WTC11 (cell line): Measurements from ENCODE around the gene ZBTB7C.

Experiments used
- CREB1 ChIP-seq: sonication (generic); formaldehyde crosslinking; IDR thresholded peaks from 2 replicates; pipeline ENCODE4 v1.8.0; 2023; ENCODE audit warnings: mild to moderate bottlenecking, missing genetic modification reagents
- ESRRA ChIP-seq: sonication (generic); formaldehyde crosslinking; IDR thresholded peaks from 2 replicates; pipeline ENCODE4 v1.8.1; 2022; ENCODE audit warnings: mild to moderate bottlenecking, missing genetic modification reagents, borderline replicate concordance
- GRHL2 ChIP-seq: fragments of 250-450 bp; sonication (Bioruptor Pico); IDR thresholded peaks from 2 replicates; pipeline ENCODE4 v1.8.0; 2022; ENCODE audit warnings: mild to moderate bottlenecking, moderate library complexity; ENCODE audit not compliant: insufficient replicate concordance, severe bottlenecking
- MXD4 ChIP-seq: fragments of 250-450 bp; sonication (Bioruptor Pico); IDR thresholded peaks from 2 replicates; pipeline ENCODE4 v1.8.0; 2021; ENCODE audit warnings: mild to moderate bottlenecking, moderate library complexity, borderline replicate concordance
- TEAD1 ChIP-seq: sonication (generic); formaldehyde crosslinking; IDR thresholded peaks from 2 replicates; pipeline ENCODE4 v1.8.0; 2022; ENCODE audit warnings: mild to moderate bottlenecking, missing genetic modification reagents
- TEAD4 ChIP-seq: sonication (generic); formaldehyde crosslinking; IDR thresholded peaks from 2 replicates; pipeline ENCODE4 v1.8.0; 2022; ENCODE audit warnings: mild to moderate bottlenecking, missing genetic modification reagents
- ZNF416 ChIP-seq: fragments of 250-450 bp; sonication (Bioruptor Pico); IDR thresholded peaks from 2 replicates; pipeline ENCODE4 v1.9.0; 2021; ENCODE audit warnings: mild to moderate bottlenecking, inconsistent platforms
- TF ChIP-seq, protein P1 (sequence below): sonication (generic); formaldehyde crosslinking; conservative IDR thresholded peaks from 2 replicates; pipeline ENCODE4 v1.8.1; 2022; ENCODE audit warnings: mild to moderate bottlenecking, missing genetic modification reagents
- TF ChIP-seq, protein P2 (sequence below): fragments of 200-600 bp; IDR thresholded peaks from 2 replicates; pipeline ENCODE4 v1.8.0; 2022; ENCODE audit warnings: antibody characterized with exemption
- TF ChIP-seq, protein P3 (sequence below): sonication (generic); formaldehyde crosslinking; IDR thresholded peaks from 2 replicates; pipeline ENCODE4 v1.8.0; 2022; ENCODE audit warnings: mild to moderate bottlenecking, missing genetic modification reagents
- TF ChIP-seq, protein P4 (sequence below): sonication (generic); formaldehyde crosslinking; IDR thresholded peaks from 2 replicates; pipeline ENCODE4 v1.8.1; 2023; ENCODE audit warnings: mild to moderate bottlenecking, missing genetic modification reagents, moderate library complexity
- TF ChIP-seq, protein P5 (sequence below): sonication (generic); formaldehyde crosslinking; IDR thresholded peaks from 2 replicates; pipeline ENCODE4 v1.8.1; 2022; ENCODE audit warnings: mild to moderate bottlenecking, moderate library complexity, missing genetic modification reagents
- TF ChIP-seq, protein P6 (sequence below): sonication (generic); formaldehyde crosslinking; IDR thresholded peaks from 2 replicates; pipeline ENCODE4 v1.8.1; 2022; ENCODE audit warnings: low read depth, mild to moderate bottlenecking, moderate library complexity, missing genetic modification reagents, borderline replicate concordance

DNA sequence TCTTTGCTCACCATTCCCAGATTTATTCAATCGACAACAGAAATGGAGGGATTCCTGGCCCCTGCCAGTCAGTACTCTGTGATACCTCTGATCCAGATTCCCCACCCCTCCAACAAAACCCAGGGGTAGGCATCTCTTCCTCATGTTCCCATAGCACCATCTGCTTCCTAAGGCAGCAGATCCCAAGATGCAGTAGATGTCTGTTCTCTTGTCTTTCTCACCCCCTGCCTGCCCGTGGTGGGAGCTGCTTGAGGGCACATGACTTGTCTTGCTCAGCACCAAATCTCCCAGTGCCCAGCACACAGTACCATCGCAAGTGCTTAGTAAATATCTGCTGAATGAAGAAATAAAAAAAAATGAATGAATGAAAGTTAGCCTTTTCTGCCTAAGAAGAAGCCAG, 98.2 kb downstream of the ZBTB7C start:
- TF ChIP-seq, protein P1, sequence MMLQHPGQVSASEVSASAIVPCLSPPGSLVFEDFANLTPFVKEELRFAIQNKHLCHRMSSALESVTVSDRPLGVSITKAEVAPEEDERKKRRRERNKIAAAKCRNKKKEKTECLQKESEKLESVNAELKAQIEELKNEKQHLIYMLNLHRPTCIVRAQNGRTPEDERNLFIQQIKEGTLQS (CRISPR knock-in tag) = no peak
- TF ChIP-seq ZNF416 (no peak), TEAD1 (no peak), GRHL2 (CRISPR knock-in tag) (no peak), CREB1 (CRISPR knock-in tag) (no peak), ESRRA (CRISPR knock-in tag) (no peak), TEAD4 (CRISPR knock-in tag) (no peak), MXD4 (CRISPR knock-in tag) (no peak)
- TF ChIP-seq, protein P2, sequence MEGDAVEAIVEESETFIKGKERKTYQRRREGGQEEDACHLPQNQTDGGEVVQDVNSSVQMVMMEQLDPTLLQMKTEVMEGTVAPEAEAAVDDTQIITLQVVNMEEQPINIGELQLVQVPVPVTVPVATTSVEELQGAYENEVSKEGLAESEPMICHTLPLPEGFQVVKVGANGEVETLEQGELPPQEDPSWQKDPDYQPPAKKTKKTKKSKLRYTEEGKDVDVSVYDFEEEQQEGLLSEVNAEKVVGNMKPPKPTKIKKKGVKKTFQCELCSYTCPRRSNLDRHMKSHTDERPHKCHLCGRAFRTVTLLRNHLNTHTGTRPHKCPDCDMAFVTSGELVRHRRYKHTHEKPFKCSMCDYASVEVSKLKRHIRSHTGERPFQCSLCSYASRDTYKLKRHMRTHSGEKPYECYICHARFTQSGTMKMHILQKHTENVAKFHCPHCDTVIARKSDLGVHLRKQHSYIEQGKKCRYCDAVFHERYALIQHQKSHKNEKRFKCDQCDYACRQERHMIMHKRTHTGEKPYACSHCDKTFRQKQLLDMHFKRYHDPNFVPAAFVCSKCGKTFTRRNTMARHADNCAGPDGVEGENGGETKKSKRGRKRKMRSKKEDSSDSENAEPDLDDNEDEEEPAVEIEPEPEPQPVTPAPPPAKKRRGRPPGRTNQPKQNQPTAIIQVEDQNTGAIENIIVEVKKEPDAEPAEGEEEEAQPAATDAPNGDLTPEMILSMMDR = no peak
- TF ChIP-seq, protein P3, sequence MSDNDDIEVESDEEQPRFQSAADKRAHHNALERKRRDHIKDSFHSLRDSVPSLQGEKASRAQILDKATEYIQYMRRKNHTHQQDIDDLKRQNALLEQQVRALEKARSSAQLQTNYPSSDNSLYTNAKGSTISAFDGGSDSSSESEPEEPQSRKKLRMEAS (CRISPR knock-in tag) = no peak
- TF ChIP-seq, protein P4, sequence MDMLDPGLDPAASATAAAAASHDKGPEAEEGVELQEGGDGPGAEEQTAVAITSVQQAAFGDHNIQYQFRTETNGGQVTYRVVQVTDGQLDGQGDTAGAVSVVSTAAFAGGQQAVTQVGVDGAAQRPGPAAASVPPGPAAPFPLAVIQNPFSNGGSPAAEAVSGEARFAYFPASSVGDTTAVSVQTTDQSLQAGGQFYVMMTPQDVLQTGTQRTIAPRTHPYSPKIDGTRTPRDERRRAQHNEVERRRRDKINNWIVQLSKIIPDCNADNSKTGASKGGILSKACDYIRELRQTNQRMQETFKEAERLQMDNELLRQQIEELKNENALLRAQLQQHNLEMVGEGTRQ (CRISPR knock-in tag) = no peak
- TF ChIP-seq, protein P5, sequence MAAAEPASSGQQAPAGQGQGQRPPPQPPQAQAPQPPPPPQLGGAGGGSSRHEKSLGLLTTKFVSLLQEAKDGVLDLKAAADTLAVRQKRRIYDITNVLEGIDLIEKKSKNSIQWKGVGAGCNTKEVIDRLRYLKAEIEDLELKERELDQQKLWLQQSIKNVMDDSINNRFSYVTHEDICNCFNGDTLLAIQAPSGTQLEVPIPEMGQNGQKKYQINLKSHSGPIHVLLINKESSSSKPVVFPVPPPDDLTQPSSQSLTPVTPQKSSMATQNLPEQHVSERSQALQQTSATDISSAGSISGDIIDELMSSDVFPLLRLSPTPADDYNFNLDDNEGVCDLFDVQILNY (CRISPR knock-in tag) = no peak
- TF ChIP-seq, protein P6, sequence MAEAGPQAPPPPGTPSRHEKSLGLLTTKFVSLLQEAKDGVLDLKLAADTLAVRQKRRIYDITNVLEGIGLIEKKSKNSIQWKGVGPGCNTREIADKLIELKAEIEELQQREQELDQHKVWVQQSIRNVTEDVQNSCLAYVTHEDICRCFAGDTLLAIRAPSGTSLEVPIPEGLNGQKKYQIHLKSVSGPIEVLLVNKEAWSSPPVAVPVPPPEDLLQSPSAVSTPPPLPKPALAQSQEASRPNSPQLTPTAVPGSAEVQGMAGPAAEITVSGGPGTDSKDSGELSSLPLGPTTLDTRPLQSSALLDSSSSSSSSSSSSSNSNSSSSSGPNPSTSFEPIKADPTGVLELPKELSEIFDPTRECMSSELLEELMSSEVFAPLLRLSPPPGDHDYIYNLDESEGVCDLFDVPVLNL = no peak
